WTC11 (cell line): ENCODE results near the gene ADAM17. TPM values are rescaled to one million over a fixed set of nuclear protein-coding genes. Genes with fewer than 3 reads are reported as not detected.

Source experiments
- ATAC-seq: fragments of 200-7000 bp; cut with Tn5 transposase; 2 replicates; pipeline ENCODE4 v1.10.0; 2021; ENCODE audit warnings: mild to moderate bottlenecking, moderate library complexity
- CTCF ChIA-PET: fragments of 300-600 bp; sonication (Branson Sonifier 250); formaldehyde crosslinking; loops from one replicate; lab custom pipeline; 2021; ENCODE audit warnings: antibody characterized with exemption; lab: Charles Lee
- POLR2A ChIA-PET: fragments of 350-600 bp; sonication (Branson Sonifier 250); formaldehyde crosslinking; loops from one replicate; lab custom pipeline; 2021; ENCODE audit warnings: antibody characterized with exemption; lab: Charles Lee
- DNase-seq: peaks from one replicate; pipeline ENCODE4 v3.0.0; 2021; ENCODE audit warnings: low spot score
- H3K27ac Mint-ChIP-seq: 2 replicates; pipeline ENCODE4 v1.8.0; 2021; ENCODE audit warnings: mixed read lengths
- H3K27me3 Mint-ChIP-seq: 2 replicates; pipeline ENCODE4 v1.8.0; 2021; ENCODE audit warnings: low read depth, mild to moderate bottlenecking, moderate library complexity, mixed read lengths
- H3K36me3 Mint-ChIP-seq: 2 replicates; pipeline ENCODE4 v1.8.0; 2021; ENCODE audit warnings: mixed read lengths
- H3K4me1 Mint-ChIP-seq: 2 replicates; pipeline ENCODE4 v1.8.0; 2022; ENCODE audit warnings: mixed read lengths
- H3K4me3 Mint-ChIP-seq: 2 replicates; pipeline ENCODE4 v1.8.0; 2021; ENCODE audit warnings: mild to moderate bottlenecking, moderate library complexity, mixed read lengths
- H3K9me3 Mint-ChIP-seq: 2 replicates; pipeline ENCODE4 v1.8.0; 2021; ENCODE audit warnings: mixed read lengths
- ATF1 ChIP-seq: sonication (generic); formaldehyde crosslinking; IDR thresholded peaks from 2 replicates; pipeline ENCODE4 v1.8.1; 2023; ENCODE audit warnings: mild to moderate bottlenecking, moderate library complexity, missing genetic modification reagents
- ATF6 ChIP-seq: sonication (generic); formaldehyde crosslinking; IDR thresholded peaks from 2 replicates; pipeline ENCODE4 v1.8.1; 2023; ENCODE audit warnings: mild to moderate bottlenecking, missing genetic modification reagents
- CREB1 ChIP-seq: sonication (generic); formaldehyde crosslinking; IDR thresholded peaks from 2 replicates; pipeline ENCODE4 v1.8.0; 2023; ENCODE audit warnings: mild to moderate bottlenecking, missing genetic modification reagents
- CREM ChIP-seq: sonication (generic); formaldehyde crosslinking; IDR thresholded peaks from 2 replicates; pipeline ENCODE4 v1.8.1; 2022; ENCODE audit warnings: mild to moderate bottlenecking, missing genetic modification reagents, moderate library complexity
- ESRRA ChIP-seq: sonication (generic); formaldehyde crosslinking; IDR thresholded peaks from 2 replicates; pipeline ENCODE4 v1.8.1; 2022; ENCODE audit warnings: mild to moderate bottlenecking, missing genetic modification reagents, borderline replicate concordance
- FOXK1 ChIP-seq: sonication (generic); formaldehyde crosslinking; IDR thresholded peaks from 2 replicates; pipeline ENCODE4 v1.8.0; 2022; ENCODE audit warnings: mild to moderate bottlenecking, moderate library complexity, missing genetic modification reagents
- GRHL2 ChIP-seq: fragments of 250-450 bp; sonication (Bioruptor Pico); IDR thresholded peaks from 2 replicates; pipeline ENCODE4 v1.8.0; 2022; ENCODE audit warnings: mild to moderate bottlenecking, moderate library complexity; ENCODE audit not compliant: insufficient replicate concordance, severe bottlenecking
- KAT7 ChIP-seq: sonication (generic); formaldehyde crosslinking; IDR thresholded peaks from 2 replicates; pipeline ENCODE4 v1.8.1; 2023; ENCODE audit warnings: missing genetic modification reagents, mild to moderate bottlenecking, borderline replicate concordance
- MLX ChIP-seq: sonication (generic); formaldehyde crosslinking; IDR thresholded peaks from 2 replicates; pipeline ENCODE4 v1.8.1; 2023; ENCODE audit warnings: mild to moderate bottlenecking, missing genetic modification reagents, moderate library complexity
- NR2C2 ChIP-seq: sonication (generic); formaldehyde crosslinking; IDR thresholded peaks from 2 replicates; pipeline ENCODE4 v1.8.0; 2022; ENCODE audit warnings: mild to moderate bottlenecking, missing genetic modification reagents
- OVOL2 ChIP-seq: fragments of 250-450 bp; sonication (Bioruptor Pico); IDR thresholded peaks from 2 replicates; pipeline ENCODE4 v1.9.0; 2021; ENCODE audit warnings: mild to moderate bottlenecking, borderline replicate concordance
- PRDM15 ChIP-seq: sonication (generic); formaldehyde crosslinking; IDR thresholded peaks from 2 replicates; pipeline ENCODE4 v1.8.0; 2022; ENCODE audit warnings: missing genetic modification reagents
- TEAD1 ChIP-seq: sonication (generic); formaldehyde crosslinking; IDR thresholded peaks from 2 replicates; pipeline ENCODE4 v1.8.0; 2022; ENCODE audit warnings: mild to moderate bottlenecking, missing genetic modification reagents
- TEAD4 ChIP-seq: sonication (generic); formaldehyde crosslinking; IDR thresholded peaks from 2 replicates; pipeline ENCODE4 v1.8.0; 2022; ENCODE audit warnings: mild to moderate bottlenecking, missing genetic modification reagents
- TP53 ChIP-seq: sonication (generic); formaldehyde crosslinking; IDR thresholded peaks from 2 replicates; pipeline ENCODE4 v1.8.1; 2023; ENCODE audit warnings: mild to moderate bottlenecking, missing genetic modification reagents
- ZMAT4 ChIP-seq: fragments of 250-450 bp; sonication (Bioruptor Pico); IDR thresholded peaks from 2 replicates; pipeline ENCODE4 v1.9.0; 2021; ENCODE audit warnings: mild to moderate bottlenecking
- ZNF232 ChIP-seq: sonication (generic); formaldehyde crosslinking; IDR thresholded peaks from 2 replicates; pipeline ENCODE4 v1.8.0; 2022; ENCODE audit warnings: mild to moderate bottlenecking, missing genetic modification reagents
- ZNF263 ChIP-seq: sonication (generic); formaldehyde crosslinking; IDR thresholded peaks from 2 replicates; pipeline ENCODE4 v1.8.1; 2022; ENCODE audit warnings: low read depth, mild to moderate bottlenecking, moderate library complexity, missing genetic modification reagents
- ZNF416 ChIP-seq: fragments of 250-450 bp; sonication (Bioruptor Pico); IDR thresholded peaks from 2 replicates; pipeline ENCODE4 v1.9.0; 2021; ENCODE audit warnings: mild to moderate bottlenecking, inconsistent platforms
- ZNF532 ChIP-seq: fragments of 250-450 bp; sonication (Bioruptor Pico); IDR thresholded peaks from 2 replicates; pipeline ENCODE4 v1.9.0; 2021; ENCODE audit warnings: mild to moderate bottlenecking, borderline replicate concordance
- total RNA-seq: library from RNA; stranded (reverse); gene quantifications from 3 replicates; pipeline ENCODE4 v1.2.3, GENCODE V29; 2021

ADAM17 gene
- total RNA-seq, 1 experiment from 2014 or later, result 25.9 TPM

- H3K4me3 Mint-ChIP-seq, result no peak overlapping the region
- peaks cover 52% of the 10 kb centered on the region for H3K36me3 Mint-ChIP-seq
Measured at GRCh38 chr2:9599430-9599829, 43.8 kb upstream of the ADAM17 start.

More at GRCh38 chr2:9599430-9599829, 43.8 kb upstream of the ADAM17 start:
- no peak for TF ChIP-seq ESRRA (CRISPR knock-in tag)
- no peak for TF ChIP-seq ZNF232 (CRISPR knock-in tag)
- TF ChIP-seq NR2C2 (CRISPR knock-in tag), result no peak
- TF ChIP-seq TP53 (CRISPR knock-in tag), result no peak
- no peak for TF ChIP-seq CREB1
- no peak for TF ChIP-seq ZNF532 (CRISPR knock-in tag)
- no peak for TF ChIP-seq ATF6 (CRISPR knock-in tag)
- no peak for TF ChIP-seq CREM (CRISPR knock-in tag)
- TF ChIP-seq KAT7 (CRISPR knock-in tag), result no peak
- no peak for TF ChIP-seq FOXK1 (CRISPR knock-in tag)
- no peak for TF ChIP-seq TEAD1 (CRISPR knock-in tag)
- no peak for TF ChIP-seq GRHL2 (CRISPR knock-in tag)
- no peak for TF ChIP-seq ATF1
- TF ChIP-seq ZNF263 (CRISPR knock-in tag), result no peak
- no peak for TF ChIP-seq ZMAT4 (CRISPR knock-in tag)
- TF ChIP-seq MLX (CRISPR knock-in tag), result no peak
- TF ChIP-seq OVOL2 (CRISPR knock-in tag), result no peak
- no peak for TF ChIP-seq TEAD4
- no peak for TF ChIP-seq ZNF416 (CRISPR knock-in tag)
- no peak for TF ChIP-seq PRDM15 (CRISPR knock-in tag)
- Mint-ChIP-seq H3K9me3 (peaks cover 21% of the 10 kb centered on the region), H3K27me3 (no peaks in the 10 kb centered on the region), H3K27ac (no peak overlapping the region), H3K4me1 (peaks cover 9% of the 10 kb centered on the region; the same call in 1 of the 2 replicates)
- ChIA-PET CTCF (interaction anchor here (1.3 kb wide), 1 partner anchor 12 kb away, joined by 3 read pairs; no protein-coding TSS in a partner anchor), POLR2A (no interaction called here)
- ATAC-seq (no peak), DNase-seq (no peak)
